Hematopoietic multipotent progenitor cell treated with erythropoietin and hydrocortisone succinate and interleukin-3 and kit ligand, for 15 days (in vitro differentiated cells): Measurements from ENCODE around the gene ZNF581.

ENCODE experiments used
- DNase-seq: peaks from one replicate; pipeline ENCODE4 v3.0.0-alpha.2; 2015; ENCODE audit warnings: low spot score

Gene ZNF581

GRCh38 chr19:55643003-55643886, at the start of gene ZNF581:
ZNF581 (plus strand) TSS chr19:55643649; CDS start chr19:55644572, 923 bp downstream.
- DNase-seq = peak; percentile 70

- DNase-seq = no peak
These were observed 48.4 kb upstream of the ZNF581 start for GRCh38 chr19:55594996-55595545.

GRCh38 chr19:55596304-55596703, 47.1 kb upstream of the ZNF581 start:
- DNase-seq = no peak

GRCh38 chr19:55597501-55597921, 45.9 kb upstream of the ZNF581 start:
- no peak for DNase-seq

- no peak for DNase-seq
These were observed 45.4 kb upstream of the ZNF581 start for GRCh38 chr19:55598034-55598433.

GRCh38 chr19:55598719-55599467, 44.6 kb upstream of the ZNF581 start:
- DNase-seq = peak; percentile 94

GRCh38 chr19:55599468-55599841, 44.0 kb upstream of the ZNF581 start, which contains the start of gene FIZ1:
FIZ1 (minus strand) TSS chr19:55599517; CDS start chr19:55597865, 1,652 bp downstream.
- DNase-seq = peak; percentile 96

GRCh38 chr19:55599842-55600661, 43.4 kb upstream of the ZNF581 start, which contains the start of gene ZNF524:
ZNF524 (plus strand) TSS chr19:55600288; CDS start chr19:55602113, 1,825 bp downstream.
- peak; percentile 90 for DNase-seq

- peak; percentile 41 for DNase-seq
These were observed 42.8 kb upstream of the ZNF581 start for GRCh38 chr19:55600662-55601028.

GRCh38 chr19:55601084-55601483, 42.4 kb upstream of the ZNF581 start:
- peak; percentile 13 for DNase-seq

- DNase-seq = no peak
These were observed 41.1 kb upstream of the ZNF581 start for GRCh38 chr19:55602104-55603001.

GRCh38 chr19:55603115-55603514, 40.3 kb upstream of the ZNF581 start:
- no peak for DNase-seq

GRCh38 chr19:55603581-55604292, 39.7 kb upstream of the ZNF581 start:
- DNase-seq = peak; percentile 32

- DNase-seq = peak; percentile 83
These were observed 38.2 kb upstream of the ZNF581 start for GRCh38 chr19:55605207-55605636.

GRCh38 chr19:55605637-55606470, 37.6 kb upstream of the ZNF581 start, which contains the start of gene ZNF865:
ZNF865 (plus strand) TSS chr19:55605647; CDS start chr19:55613619, 7,972 bp downstream.
- DNase-seq = peak; percentile 65

GRCh38 chr19:55606471-55606787, 37.0 kb upstream of the ZNF581 start:
- no peak for DNase-seq

GRCh38 chr19:55606817-55607216, 36.6 kb upstream of the ZNF581 start:
- no peak for DNase-seq

GRCh38 chr19:55609326-55609725, 34.1 kb upstream of the ZNF581 start:
- no peak for DNase-seq
